Measurements from ENCODE around the gene SLC25A41.
A peak's percentile ranks its signal among the peaks of the same experiment; 100 is the strongest.
"Not testable (repeated sequence)": the region's sequence is repeated elsewhere in the genome, so short reads cannot be mapped to it uniquely, and the experiment has no call there.

SLC25A41 gene

GRCh38 chr19:6428692-6429418 is 4.7 kb downstream of the SLC25A41 start:
- DNase-seq (ENCODE audit: low spot score) = not testable (repeated sequence)

GRCh38 chr19:6427131-6427530 is 6.4 kb downstream of the SLC25A41 start:
- DNase-seq (ENCODE audit: low spot score) = no peak

GRCh38 chr19:6425732-6426620 is 7.6 kb downstream of the SLC25A41 start:
- DNase-seq (ENCODE audit: low spot score) = no peak

- peak; percentile 100 for DNase-seq (ENCODE audit: low spot score)
These were observed 8.4 kb downstream of the SLC25A41 start for GRCh38 chr19:6424939-6425731.

- peak; percentile 4 for DNase-seq (ENCODE audit: low spot score)
These were observed 9.2 kb downstream of the SLC25A41 start, which contains the start of gene KHSRP for GRCh38 chr19:6424195-6424938. KHSRP (minus strand) TSS chr19:6424811; CDS start chr19:6424701, 110 bp downstream.

GRCh38 chr19:6423499-6424194 is 9.9 kb downstream of the SLC25A41 start:
- peak; percentile 6 for DNase-seq (ENCODE audit: low spot score)

GRCh38 chr19:6421075-6422014 is 12.2 kb downstream of the SLC25A41 start:
- no peak for DNase-seq (ENCODE audit: low spot score)

DNA sequence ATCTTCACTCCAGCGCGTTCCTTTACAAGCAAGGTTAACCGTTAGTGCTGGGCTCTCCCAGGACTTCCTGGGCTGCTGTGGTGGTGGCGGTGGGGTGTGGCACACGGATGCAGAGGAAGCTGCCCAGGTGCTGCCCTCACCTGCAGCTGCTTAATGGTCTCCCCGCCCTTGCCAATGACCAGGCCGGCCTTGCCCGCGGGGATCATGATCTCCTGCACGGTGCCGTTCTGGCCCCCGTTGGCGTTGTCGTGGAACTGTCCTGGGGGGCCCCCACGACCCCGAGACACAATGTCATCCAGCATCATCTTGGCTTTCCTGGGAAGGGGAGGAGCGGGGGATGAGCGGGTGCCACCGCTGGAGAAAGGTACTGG is 15.0 kb downstream of the SLC25A41 start:
- DNase-seq (ENCODE audit: low spot score) = no peak

- no peak for DNase-seq (ENCODE audit: low spot score)
These were observed 15.6 kb downstream of the SLC25A41 start for GRCh38 chr19:6417713-6418561.

DNA sequence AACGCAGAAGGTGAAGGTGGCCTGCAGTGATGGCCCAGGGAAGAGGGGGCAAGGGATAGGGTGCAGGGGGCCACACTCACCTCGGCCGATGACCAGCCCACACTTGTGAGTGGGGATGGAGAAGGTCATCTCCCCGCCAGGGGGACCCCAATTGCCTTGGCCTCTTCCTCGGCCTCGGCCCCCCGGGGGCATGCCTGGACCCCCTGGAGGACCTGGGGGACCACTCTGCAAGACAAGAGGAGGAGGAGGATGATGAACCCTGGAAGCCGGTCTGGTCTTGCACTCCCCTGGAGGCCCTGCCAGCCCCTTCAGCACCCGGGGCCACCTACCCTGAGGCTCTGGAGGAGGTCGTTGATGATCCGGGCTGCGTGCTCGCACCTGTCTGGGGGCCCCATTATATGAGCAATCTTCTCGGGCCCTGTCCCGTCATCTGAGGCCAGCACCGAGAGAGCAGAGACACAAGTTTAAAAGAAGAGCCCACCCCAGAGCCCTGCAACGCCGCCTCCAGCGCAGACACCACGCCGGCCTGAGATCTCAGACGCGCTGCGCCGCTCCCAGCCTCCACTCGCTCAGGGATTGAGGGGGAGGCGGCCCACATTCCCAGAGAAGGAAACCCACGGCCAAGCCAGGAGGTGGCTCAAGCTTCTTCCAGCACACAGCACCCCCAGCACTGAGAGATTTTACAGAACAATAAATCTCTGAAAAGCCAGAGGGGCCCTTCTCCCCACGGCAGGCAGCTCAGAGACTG is 16.7 kb downstream of the SLC25A41 start:
- no peak for DNase-seq (ENCODE audit: low spot score)

DNA sequence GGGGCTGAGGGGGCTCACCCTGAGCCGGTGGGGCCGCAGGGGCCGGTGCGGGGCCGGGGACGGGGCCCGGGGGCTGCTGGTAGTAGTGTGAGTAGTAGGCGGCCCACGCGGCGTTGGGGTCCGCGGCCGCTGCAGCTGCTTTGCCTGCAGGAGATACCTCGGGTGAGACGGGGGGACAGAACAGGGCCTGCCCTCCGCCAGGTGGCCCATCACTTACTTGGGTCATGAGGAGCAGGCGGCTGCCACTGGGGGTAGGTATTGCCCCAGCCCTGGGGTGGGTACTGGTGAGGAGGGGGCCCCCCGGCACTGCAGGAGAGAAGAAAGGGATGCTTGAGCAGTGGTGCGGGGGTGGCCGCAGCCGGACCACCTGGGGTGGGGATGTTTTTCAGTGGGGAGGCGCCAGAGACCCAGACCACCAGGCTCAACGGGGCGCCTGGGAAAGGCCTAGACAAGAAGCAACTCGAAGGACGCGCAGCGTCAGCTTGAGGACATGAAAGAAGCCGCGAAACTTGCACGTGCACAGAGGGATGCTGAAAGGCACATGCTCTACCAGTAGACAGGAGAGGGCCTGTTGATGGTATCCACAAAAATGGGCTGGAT is 17.9 kb downstream of the SLC25A41 start:
- no peak for DNase-seq (ENCODE audit: low spot score)

- no peak for DNase-seq (ENCODE audit: low spot score)
These were observed 18.6 kb downstream of the SLC25A41 start for GRCh38 chr19:6414793-6415590.

- no peak for DNase-seq (ENCODE audit: low spot score)
These were observed 19.6 kb downstream of the SLC25A41 start for GRCh38 chr19:6413721-6414643.

GRCh38 chr19:6413291-6413690 is 20.3 kb downstream of the SLC25A41 start:
- no peak for DNase-seq (ENCODE audit: low spot score)

GRCh38 chr19:6412447-6413091 is 21.0 kb downstream of the SLC25A41 start:
- DNase-seq (ENCODE audit: low spot score) = peak; percentile 43

All from CD4-positive, alpha-beta T cell treated with Interleukin-15 for 4 hours (primary cell).